ENCODE measurements around the gene SIT1.

SIT1 gene

GRCh38 chr9:35681341-35682002 is 30.7 kb upstream of the SIT1 start:
- no peak overlapping the region for H3K4me3 ChIP-seq (ENCODE audit: low read depth, low read length)
- no peak for DNase-seq (ENCODE audit: low read depth)
- TF ChIP-seq MAX (IDR thresholded peaks at IDR 0.05; ENCODE audit: low read depth, low read length), result no peak
- no peak for TF ChIP-seq CTCF (IDR thresholded peaks at IDR 0.05; ENCODE audit: low read depth, low read length)
- TF ChIP-seq MYC (IDR thresholded peaks at IDR 0.05; ENCODE audit: low read depth, low read length), result no peak
- no peak for TF ChIP-seq POLR2A (IDR thresholded peaks at IDR 0.05; ENCODE audit: extremely low read depth, insufficient read length)

GRCh38 chr9:35680331-35681105 is 29.8 kb upstream of the SIT1 start:
- peak; percentile 28 for DNase-seq (ENCODE audit: low read depth)
- no peak overlapping the region for H3K4me3 ChIP-seq (ENCODE audit: low read depth, low read length)
- no peak for TF ChIP-seq MYC (IDR thresholded peaks at IDR 0.05; ENCODE audit: low read depth, low read length)
- TF ChIP-seq MAX (IDR thresholded peaks at IDR 0.05; ENCODE audit: low read depth, low read length), result no peak
- TF ChIP-seq POLR2A (IDR thresholded peaks at IDR 0.05; ENCODE audit: extremely low read depth, insufficient read length), result no peak
- no peak for TF ChIP-seq CTCF (IDR thresholded peaks at IDR 0.05; ENCODE audit: low read depth, low read length)

- DNase-seq (ENCODE audit: low read depth), result no peak
- H3K4me3 ChIP-seq (ENCODE audit: low read depth, low read length), result no peak overlapping the region
- TF ChIP-seq POLR2A (IDR thresholded peaks at IDR 0.05; ENCODE audit: extremely low read depth, insufficient read length) (no peak), MYC (IDR thresholded peaks at IDR 0.05; ENCODE audit: low read depth, low read length) (no peak), MAX (IDR thresholded peaks at IDR 0.05; ENCODE audit: low read depth, low read length) (no peak), CTCF (IDR thresholded peaks at IDR 0.05; ENCODE audit: low read depth, low read length) (no peak)
Observed at GRCh38 chr9:35679766-35680330, 29.1 kb upstream of the SIT1 start.

GRCh38 chr9:35679091-35679490 is 28.4 kb upstream of the SIT1 start:
- no peak overlapping the region for H3K4me3 ChIP-seq (ENCODE audit: low read depth, low read length)
- no peak for DNase-seq (ENCODE audit: low read depth)
- TF ChIP-seq MAX (IDR thresholded peaks at IDR 0.05; ENCODE audit: low read depth, low read length) (no peak), MYC (IDR thresholded peaks at IDR 0.05; ENCODE audit: low read depth, low read length) (no peak), POLR2A (IDR thresholded peaks at IDR 0.05; ENCODE audit: extremely low read depth, insufficient read length) (no peak), CTCF (IDR thresholded peaks at IDR 0.05; ENCODE audit: low read depth, low read length) (no peak)

GRCh38 chr9:35675732-35676392 is 25.1 kb upstream of the SIT1 start:
- H3K4me3 ChIP-seq (ENCODE audit: low read depth, low read length), result no peak overlapping the region
- TF ChIP-seq CTCF (IDR thresholded peaks at IDR 0.05; ENCODE audit: low read depth, low read length) (no peak), MYC (IDR thresholded peaks at IDR 0.05; ENCODE audit: low read depth, low read length) (no peak)
- no peak for DNase-seq (ENCODE audit: low read depth)

All from NB4 (cell line).